GM12875 (cell line): ENCODE measurements around the gene SRP72.
A peak's percentile ranks its signal among the peaks of the same experiment; 100 is the strongest.

ENCODE experiments used
- H3K4me3 ChIP-seq: one replicate; pipeline ENCODE4 v1.5.1; 2011; ENCODE audit warnings: low read depth, low read length, control low read depth
- CTCF ChIP-seq: IDR thresholded peaks from 2 replicates; pipeline ENCODE4 v1.5.1; 2011; ENCODE audit warnings: low read depth, mild to moderate bottlenecking, control low read depth, inconsistent platforms, low read length, moderate library complexity, borderline replicate concordance; ENCODE audit not compliant: insufficient read depth

The SRP72 gene

GRCh38 chr4:56531149-56531770 lies 63.8 kb downstream of the SRP72 start:
- TF ChIP-seq CTCF: no peak
- H3K4me3 ChIP-seq: no peak overlapping the region

- H3K4me3 ChIP-seq: no peak overlapping the region
- TF ChIP-seq CTCF: no peak
These were observed 64.4 kb downstream of the SRP72 start for GRCh38 chr4:56531823-56532222.

GRCh38 chr4:56532239-56532638 lies 64.8 kb downstream of the SRP72 start:
- H3K4me3 ChIP-seq: no peak overlapping the region
- no peak for TF ChIP-seq CTCF

- TF ChIP-seq CTCF: no peak
- H3K4me3 ChIP-seq: no peak overlapping the region
These were observed 68.5 kb downstream of the SRP72 start for GRCh38 chr4:56535915-56536314.

- no peak for TF ChIP-seq CTCF
- no peak overlapping the region for H3K4me3 ChIP-seq
These were observed 69.7 kb downstream of the SRP72 start for GRCh38 chr4:56537147-56537546.

- TF ChIP-seq CTCF: no peak
- no peak overlapping the region for H3K4me3 ChIP-seq
These were observed 73.4 kb downstream of the SRP72 start for GRCh38 chr4:56540826-56541225.

GRCh38 chr4:56544573-56545131 lies 77.2 kb downstream of the SRP72 start:
- peak; percentile 98 for TF ChIP-seq CTCF
- peak overlapping the region; percentile 10 for H3K4me3 ChIP-seq
